Naive thymus-derived CD8-positive, alpha-beta T cell (primary cell): ENCODE results near the gene MRPS6. TPM values are rescaled to one million over a fixed set of nuclear protein-coding genes. Genes with fewer than 3 reads are reported as not detected.

Experiments used
- ATAC-seq, 2 donors: fragments of 150-1000 bp; cut with Tn5 transposase in 1 of 2; sonication (Bioruptor Pico), chemical (Tn5 transposase) in 1 of 2; 1 replicate in 1 of 2; 2 replicates in 1 of 2; pipeline ENCODE4 v1.10.0; 2021; ENCODE audit warnings: mild to moderate bottlenecking in 2 of 2, moderate library complexity in 2 of 2
- POLR2A ChIA-PET: fragments of 350-600 bp; sonication (Branson Sonifier 250); formaldehyde crosslinking; loops from one replicate; lab custom pipeline; 2021; ENCODE audit warnings: antibody characterized with exemption; lab: Charles Lee
- DNase-seq, 10 donors: peaks; one replicate each; pipeline versions ENCODE4 v3.0.0 to v3.0.0-alpha.2; 2020 to 2022
- H3K27ac Mint-ChIP-seq, 10 donors: one replicate each; pipeline ENCODE4 v1.8.0; 2020 to 2022; ENCODE audit warnings: mild to moderate bottlenecking in 10 of 10, mixed read lengths in 10 of 10, moderate library complexity in 4 of 10, inconsistent platforms in 1 of 10
- H3K27me3 Mint-ChIP-seq, 5 donors: one replicate each; pipeline ENCODE4 v1.8.0; 2021 to 2022; ENCODE audit warnings: mixed read lengths in 5 of 5
- H3K36me3 Mint-ChIP-seq, 3 donors: one replicate each; pipeline ENCODE4 v1.8.0; 2020 to 2022; ENCODE audit warnings: mixed read lengths in 3 of 3, mild to moderate bottlenecking in 2 of 3, inconsistent platforms in 1 of 3
- H3K4me1 Mint-ChIP-seq, 4 donors: one replicate each; pipeline ENCODE4 v1.8.0; 2021 to 2022; ENCODE audit warnings: mixed read lengths in 4 of 4
- H3K4me3 Mint-ChIP-seq, 10 donors: one replicate each; pipeline ENCODE4 v1.8.0; 2020 to 2022; ENCODE audit warnings: mild to moderate bottlenecking in 10 of 10, mixed read lengths in 10 of 10, moderate library complexity in 6 of 10, inconsistent platforms in 1 of 10
- H3K9me3 Mint-ChIP-seq, 9 donors: one replicate each; pipeline ENCODE4 v1.8.0; 2020 to 2022; ENCODE audit warnings: mixed read lengths in 9 of 9, mild to moderate bottlenecking in 3 of 9, inconsistent platforms in 1 of 9, moderate library complexity in 1 of 9
- polyA plus RNA-seq, 3 donors: library from polyadenylated mRNA; unstranded; fragments of 300-500 nt; fragmentation: Illumina TruSeq; gene quantifications; one replicate each; pipeline ENCODE4 v1.2.3, GENCODE V29; 2021
- total RNA-seq, 8 experiments: library from RNA in 2 of 8; stranded (reverse) in 2 of 8; gene quantifications; one replicate each; pipeline ENCODE4 v1.2.3 and lab custom pipeline; 2021 to 2026

Gene MRPS6
- total and polyA plus RNA-seq, 5 experiments from 2014 or later: 107 to 193 (median 170) TPM

- ATAC-seq (no peak), DNase-seq (no peak)
- H3K27ac Mint-ChIP-seq: peak overlapping the region in 5 of 10 donors; percentile 12 to 79 (median 54)
- H3K4me1 Mint-ChIP-seq: peaks cover 33 to 77% (median 73%) of the 10 kb centered on the region in 4 donors
- peaks cover 0 to 2% (median 0%) of the 10 kb centered on the region in 9 donors for H3K9me3 Mint-ChIP-seq
- POLR2A ChIA-PET: interaction anchor here (0.6 kb wide), 1 partner anchor 54 kb away, joined by 4 read pairs; no protein-coding TSS in a partner anchor
- H3K36me3 Mint-ChIP-seq: peaks cover 12 to 46% (median 24%) of the 10 kb centered on the region in 3 donors
- H3K27me3 Mint-ChIP-seq: no peaks in the 10 kb centered on the region
- peak overlapping the region in 1 of 10 donors; percentile 4 for H3K4me3 Mint-ChIP-seq
These were observed 35.7 kb downstream of the MRPS6 start for GRCh38 chr21:34109075-34109474.

- DNase-seq (no peak), ATAC-seq (no peak)
- peaks cover 34 to 77% (median 76%) of the 10 kb centered on the region in 4 donors for H3K4me1 Mint-ChIP-seq
- H3K36me3 Mint-ChIP-seq: peaks cover 6 to 39% (median 19%) of the 10 kb centered on the region in 3 donors
- POLR2A ChIA-PET: no interaction called here
- no peaks in the 10 kb centered on the region for H3K27me3 Mint-ChIP-seq
- peaks cover 0 to 2% (median 0%) of the 10 kb centered on the region in 9 donors for H3K9me3 Mint-ChIP-seq
- H3K27ac Mint-ChIP-seq: peak overlapping the region in 1 of 10 donors; percentile 18
- no peak overlapping the region for H3K4me3 Mint-ChIP-seq
These were observed 37.3 kb downstream of the MRPS6 start for GRCh38 chr21:34110594-34111202.

GRCh38 chr21:34112316-34113033, 39.1 kb downstream of the MRPS6 start:
- Mint-ChIP-seq H3K4me3 (no peak overlapping the region), H3K27ac (peak overlapping the region in 4 of 10 donors; percentile 11 to 60 (median 44)), H3K36me3 (peaks cover 0 to 38% (median 20%) of the 10 kb centered on the region in 3 donors), H3K4me1 (peaks cover 43 to 77% (median 73%) of the 10 kb centered on the region in 4 donors), H3K27me3 (no peaks in the 10 kb centered on the region), H3K9me3 (peaks cover 0 to 3% (median 0%) of the 10 kb centered on the region in 9 donors)
- POLR2A ChIA-PET: no interaction called here
- ATAC-seq (no peak), DNase-seq (no peak)

- H3K36me3 Mint-ChIP-seq: peaks cover 0 to 37% (median 21%) of the 10 kb centered on the region in 3 donors
- no peak for DNase-seq
- H3K27me3 Mint-ChIP-seq: no peaks in the 10 kb centered on the region
- H3K4me1 Mint-ChIP-seq: peaks cover 43 to 71% (median 67%) of the 10 kb centered on the region in 4 donors
- no peak overlapping the region for H3K4me3 Mint-ChIP-seq
- peaks cover 0 to 3% (median 0%) of the 10 kb centered on the region in 9 donors for H3K9me3 Mint-ChIP-seq
- ATAC-seq: no peak
- POLR2A ChIA-PET: interaction anchor here (0.5 to 1.1 kb wide), 2 partner anchors 34 to 58 kb away, joined by 3 read pairs; no protein-coding TSS in a partner anchor
- peak overlapping the region in 3 of 10 donors; percentile 7 to 34 (median 23) for H3K27ac Mint-ChIP-seq
These were observed 40.5 kb downstream of the MRPS6 start for GRCh38 chr21:34113842-34114241.

- H3K36me3 Mint-ChIP-seq: peaks cover 0 to 32% (median 18%) of the 10 kb centered on the region in 3 donors
- peak overlapping the region in 1 of 10 donors; percentile 15 for H3K27ac Mint-ChIP-seq
- H3K4me1 Mint-ChIP-seq: peaks cover 38 to 71% (median 65%) of the 10 kb centered on the region in 4 donors
- ATAC-seq (no peak), DNase-seq (no peak)
- H3K27me3 Mint-ChIP-seq: no peaks in the 10 kb centered on the region
- no peak overlapping the region for H3K4me3 Mint-ChIP-seq
- POLR2A ChIA-PET: interaction anchor here (1.0 kb wide), 1 partner anchor 167 kb away, joined by 3 read pairs; no protein-coding TSS in a partner anchor
- H3K9me3 Mint-ChIP-seq: peaks cover 0 to 3% (median 0%) of the 10 kb centered on the region in 9 donors
These were observed 41.8 kb downstream of the MRPS6 start for GRCh38 chr21:34115160-34115559.

- Mint-ChIP-seq H3K36me3 (peaks cover 0 to 35% (median 18%) of the 10 kb centered on the region in 3 donors), H3K9me3 (peaks cover 0 to 3% (median 0%) of the 10 kb centered on the region in 9 donors), H3K4me3 (no peak overlapping the region), H3K27ac (peak overlapping the region in 3 of 10 donors; percentile 50 to 58 (median 53)), H3K27me3 (no peaks in the 10 kb centered on the region), H3K4me1 (peaks cover 40 to 69% (median 60%) of the 10 kb centered on the region in 4 donors)
- no peak for DNase-seq
- ATAC-seq: no peak
- POLR2A ChIA-PET: interaction anchor here (0.7 to 1.8 kb wide), 2 partner anchors 9 to 30 kb away, joined by 3 to 4 read pairs; no protein-coding TSS in a partner anchor
These were observed 43.2 kb downstream of the MRPS6 start for GRCh38 chr21:34116569-34116968.

GRCh38 chr21:34120867-34121266, 47.5 kb downstream of the MRPS6 start:
- POLR2A ChIA-PET: no interaction called here
- peak overlapping the region in 4 of 10 donors; percentile 12 to 77 (median 27) for H3K27ac Mint-ChIP-seq
- H3K4me1 Mint-ChIP-seq: peaks cover 45 to 77% (median 66%) of the 10 kb centered on the region in 4 donors
- DNase-seq (no peak), ATAC-seq (no peak)
- no peaks in the 10 kb centered on the region for H3K27me3 Mint-ChIP-seq
- H3K4me3 Mint-ChIP-seq: no peak overlapping the region
- H3K36me3 Mint-ChIP-seq: peaks cover 0 to 41% (median 15%) of the 10 kb centered on the region in 3 donors
- peaks cover 0 to 3% (median 0%) of the 10 kb centered on the region in 9 donors for H3K9me3 Mint-ChIP-seq

- Mint-ChIP-seq H3K9me3 (no peaks in the 10 kb centered on the region), H3K36me3 (peaks cover 0 to 44% (median 7%) of the 10 kb centered on the region in 3 donors), H3K27ac (peak overlapping the region in 2 of 10 donors; percentile 40 to 87), H3K27me3 (no peaks in the 10 kb centered on the region), H3K4me1 (peaks cover 46 to 79% (median 69%) of the 10 kb centered on the region in 4 donors), H3K4me3 (no peak overlapping the region)
- POLR2A ChIA-PET: interaction anchor here (1.5 kb wide), 1 partner anchor 198 kb away, joined by 3 read pairs; no protein-coding TSS in a partner anchor
- DNase-seq: no peak
- no peak for ATAC-seq
These were observed 48.7 kb downstream of the MRPS6 start for GRCh38 chr21:34122047-34122446.

GRCh38 chr21:34123609-34124008, 50.2 kb downstream of the MRPS6 start:
- Mint-ChIP-seq H3K27me3 (no peaks in the 10 kb centered on the region), H3K4me3 (no peak overlapping the region), H3K4me1 (peaks cover 48 to 83% (median 75%) of the 10 kb centered on the region in 4 donors), H3K36me3 (peaks cover 0 to 48% (median 2%) of the 10 kb centered on the region in 3 donors), H3K9me3 (no peaks in the 10 kb centered on the region), H3K27ac (peak overlapping the region in 9 of 10 donors; percentile 12 to 87 (median 53))
- POLR2A ChIA-PET: no interaction called here
- no peak for ATAC-seq
- DNase-seq: no peak

- peaks cover 0 to 44% (median 2%) of the 10 kb centered on the region in 3 donors for H3K36me3 Mint-ChIP-seq
- POLR2A ChIA-PET: interaction anchor here (1.7 kb wide), 1 partner anchor 9 kb away, joined by 4 read pairs; no protein-coding TSS in a partner anchor
- peak overlapping the region; percentile 39 to 96 (median 87) for H3K27ac Mint-ChIP-seq
- DNase-seq (peak in 8 of 10 donors; percentile 14 to 73 (median 46)), ATAC-seq (peak; percentile 38 to 45)
- peak overlapping the region in 2 of 10 donors; percentile 9 to 28 for H3K4me3 Mint-ChIP-seq
- no peaks in the 10 kb centered on the region for H3K27me3 Mint-ChIP-seq
- no peaks in the 10 kb centered on the region for H3K9me3 Mint-ChIP-seq
- H3K4me1 Mint-ChIP-seq: peaks cover 62 to 93% (median 87%) of the 10 kb centered on the region in 4 donors
These were observed 52.9 kb downstream of the MRPS6 start for GRCh38 chr21:34126269-34126668.

- Mint-ChIP-seq H3K27me3 (no peaks in the 10 kb centered on the region), H3K4me3 (peak overlapping the region in 1 of 10 donors; percentile 9), H3K27ac (peak overlapping the region in 9 of 10 donors; percentile 72 to 96 (median 87)), H3K9me3 (no peaks in the 10 kb centered on the region), H3K36me3 (peaks cover 0 to 44% (median 2%) of the 10 kb centered on the region in 3 donors), H3K4me1 (peaks cover 60 to 93% (median 88%) of the 10 kb centered on the region in 4 donors)
- no peak for ATAC-seq
- no peak for DNase-seq
- POLR2A ChIA-PET: interaction anchor here (1.7 kb wide), 1 partner anchor 10 kb away, joined by 4 read pairs; no protein-coding TSS in a partner anchor
These were observed 53.3 kb downstream of the MRPS6 start for GRCh38 chr21:34126691-34127090.

GRCh38 chr21:34128124-34128523, 54.7 kb downstream of the MRPS6 start:
- H3K27me3 Mint-ChIP-seq: no peaks in the 10 kb centered on the region
- DNase-seq: no peak
- peaks cover 0 to 46% (median 2%) of the 10 kb centered on the region in 3 donors for H3K36me3 Mint-ChIP-seq

More at GRCh38 chr21:34128124-34128523, 54.7 kb downstream of the MRPS6 start:
- POLR2A ChIA-PET: interaction anchor here (0.9 to 1.9 kb wide), 3 partner anchors 71 to 218 kb away, joined by 3 to 11 read pairs (median 10); no protein-coding TSS in a partner anchor
- peak overlapping the region; percentile 60 to 95 (median 84) for H3K27ac Mint-ChIP-seq
- no peak overlapping the region for H3K4me3 Mint-ChIP-seq
- no peaks in the 10 kb centered on the region for H3K9me3 Mint-ChIP-seq
- H3K4me1 Mint-ChIP-seq: peaks cover 71 to 95% (median 92%) of the 10 kb centered on the region in 4 donors
- no peak for ATAC-seq
